Stomach smooth muscle (tissue), 2 donors: ENCODE measurements around the gene ATP6V0E1.
A peak's percentile ranks its signal among the peaks of the same experiment; 100 is the strongest.

Experiments
- H3K27ac ChIP-seq: one replicate; pipeline ENCODE4 v1.7.0; 2013; ENCODE audit warnings: mild to moderate bottlenecking, low read length, inconsistent platforms
- H3K27me3 ChIP-seq, 2 donors: one replicate each; pipeline ENCODE4 v1.7.0; 2013; ENCODE audit warnings: low read length in 2 of 2; ENCODE audit not compliant: insufficient read depth in 2 of 2, control insufficient read depth in 1 of 2
- H3K36me3 ChIP-seq, 2 donors: one replicate each; pipeline ENCODE4 v1.7.0; 2013; ENCODE audit warnings: low read length in 2 of 2; ENCODE audit not compliant: control insufficient read depth in 2 of 2, insufficient read depth in 2 of 2
- H3K4me1 ChIP-seq: one replicate; pipeline ENCODE4 v1.7.0; 2013; ENCODE audit warnings: low read length; ENCODE audit not compliant: control insufficient read depth, insufficient read depth
- H3K4me3 ChIP-seq, 2 donors: one replicate each; pipeline ENCODE4 v1.7.0; 2013; ENCODE audit warnings: low read length in 2 of 2
- H3K9ac ChIP-seq, 2 donors: one replicate each; pipeline ENCODE4 v1.7.0; 2013; ENCODE audit warnings: low read length in 2 of 2, mild to moderate bottlenecking in 1 of 2
- H3K9me3 ChIP-seq, 2 donors: one replicate each; pipeline ENCODE4 v1.7.0; 2013; ENCODE audit warnings: low read length in 2 of 2; ENCODE audit not compliant: control insufficient read depth in 2 of 2
- donor health status: healthy.
- donor health status: Pancreatic carcinoma.

Gene ATP6V0E1

GRCh38 chr5:173053041-173053440 is 69.5 kb downstream of the ATP6V0E1 start:
- Histone ChIP-seq H3K36me3 (no peaks in the 10 kb centered on the region), H3K4me3 (no peak overlapping the region), H3K27me3 (peaks cover 3 to 5% of the 10 kb centered on the region in 2 donors), H3K9ac (no peak overlapping the region), H3K27ac (no peak overlapping the region), H3K4me1 (peaks cover 6% of the 10 kb centered on the region), H3K9me3 (no peaks in the 10 kb centered on the region)

DNA sequence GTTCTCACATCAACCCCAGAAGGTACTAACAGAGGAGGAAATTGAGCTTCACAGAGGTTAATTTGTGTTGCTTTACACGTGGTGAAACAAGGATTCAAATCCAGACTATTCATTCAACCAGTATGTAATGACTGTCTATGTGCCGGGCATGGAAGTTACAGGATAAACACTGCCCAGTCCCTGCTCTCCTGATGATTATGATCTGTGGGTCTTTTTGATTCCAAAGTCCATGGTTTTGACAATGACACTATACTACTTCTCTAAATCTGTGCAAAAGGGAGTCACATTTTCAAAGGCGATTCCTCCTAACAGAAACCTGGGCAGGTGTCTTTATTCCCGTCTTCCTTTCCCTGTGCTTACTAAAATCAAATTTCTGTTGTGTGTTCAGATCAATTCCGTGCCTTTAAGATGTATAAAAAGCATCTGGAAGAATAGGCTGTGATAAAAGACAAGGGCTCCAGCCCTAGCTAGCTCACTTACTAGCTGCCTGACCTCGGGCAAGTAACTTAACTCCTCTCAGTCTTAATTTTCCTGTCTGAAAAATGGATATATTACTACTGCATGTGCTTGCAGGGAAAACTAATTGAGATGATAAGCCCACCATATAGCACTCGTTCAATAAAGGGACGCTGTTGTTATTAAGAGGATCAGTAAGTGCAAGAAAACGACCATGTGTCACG is 71.6 kb downstream of the ATP6V0E1 start:
- H3K4me3 ChIP-seq = peak overlapping the region; percentile 95 to 98

GRCh38 chr5:173055722-173055982 is 72.1 kb downstream of the ATP6V0E1 start:
- Histone ChIP-seq H3K27me3 (peaks cover 3 to 5% of the 10 kb centered on the region in 2 donors), H3K36me3 (no peaks in the 10 kb centered on the region), H3K9me3 (no peaks in the 10 kb centered on the region), H3K4me3 (peak overlapping the region; percentile 95 to 98), H3K4me1 (peaks cover 9% of the 10 kb centered on the region), H3K9ac (peak overlapping the region; percentile 73 to 80), H3K27ac (no peak overlapping the region)

More for the DNA sequence above, 71.6 kb downstream of the ATP6V0E1 start:
- Histone ChIP-seq H3K4me1 (peaks cover 9% of the 10 kb centered on the region), H3K9me3 (no peaks in the 10 kb centered on the region), H3K9ac (peak overlapping the region; percentile 73 to 80), H3K36me3 (no peaks in the 10 kb centered on the region), H3K27me3 (peaks cover 3 to 5% of the 10 kb centered on the region in 2 donors), H3K27ac (no peak overlapping the region)

DNA sequence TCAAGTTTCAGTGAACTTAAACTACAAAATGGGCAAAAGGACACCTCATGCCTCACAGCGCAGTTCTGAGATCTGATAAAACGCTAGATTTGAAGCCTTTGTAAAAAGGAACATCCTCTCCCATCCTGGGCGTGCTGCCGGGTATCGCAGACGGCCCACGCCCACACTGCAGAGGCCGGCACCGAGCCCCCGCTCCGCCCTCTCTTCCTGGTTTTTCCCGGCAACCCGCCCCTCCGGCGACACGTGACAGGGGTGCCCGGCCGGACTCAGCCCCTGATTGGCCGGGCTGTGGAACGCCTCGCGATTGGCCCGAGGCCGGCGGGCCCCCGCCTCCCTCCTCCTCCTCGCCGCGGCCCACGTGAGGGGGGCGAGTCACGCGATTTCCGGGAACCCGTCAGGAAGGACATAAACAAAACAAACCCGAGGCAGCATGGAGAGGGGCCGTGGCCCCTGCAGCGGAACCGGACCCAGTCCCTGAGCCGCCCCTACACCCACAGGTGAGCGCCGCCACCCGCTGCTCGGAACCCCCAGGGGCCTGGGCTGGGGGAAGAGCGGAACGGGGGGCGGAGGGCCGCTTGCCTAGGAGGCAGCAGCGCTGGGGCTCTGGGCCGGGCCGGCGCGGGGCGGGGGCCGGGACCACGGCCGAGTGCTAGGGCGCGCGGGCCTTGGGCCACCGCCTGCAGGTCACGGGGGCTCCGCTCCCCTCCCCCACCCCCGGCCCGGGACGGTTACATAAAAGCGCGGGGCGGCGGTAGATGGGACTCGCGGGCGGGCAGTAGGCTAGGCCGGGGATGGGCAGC is 72.6 kb downstream of the ATP6V0E1 start, which contains the start of gene CREBRF:
TSS of gene CREBRF (plus strand) at position 370 of the 800 bp plus-strand sequence. CDS start 24,424 bp downstream, outside the sequence.
- H3K36me3 ChIP-seq = no peaks in the 10 kb centered on the region
- peaks cover 9% of the 10 kb centered on the region for H3K4me1 ChIP-seq
- no peaks in the 10 kb centered on the region for H3K9me3 ChIP-seq
- peaks cover 3 to 5% of the 10 kb centered on the region in 2 donors for H3K27me3 ChIP-seq
- H3K4me3 ChIP-seq = peak within 1 kb of the TSS; percentile 95 to 98
- peak within 1 kb of the TSS; percentile 83 to 91 for H3K9ac ChIP-seq
- peak within 1 kb of the TSS; percentile 91 for H3K27ac ChIP-seq

DNA sequence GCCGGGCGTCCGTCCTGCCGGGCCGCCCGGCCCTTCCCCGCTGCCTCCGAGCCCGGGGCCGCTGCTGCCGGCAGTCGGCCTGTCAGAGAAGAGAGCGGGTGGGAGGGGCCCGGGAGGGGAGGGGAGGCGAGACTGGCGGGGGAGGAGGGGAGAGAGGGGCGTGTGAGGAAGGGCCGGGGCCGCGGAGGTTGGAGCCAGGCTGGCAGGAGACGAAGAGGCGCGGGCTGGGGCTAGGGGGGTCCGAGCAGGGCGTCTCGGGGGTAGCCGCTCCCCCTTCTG is 73.2 kb downstream of the ATP6V0E1 start:
- peaks cover 3 to 5% of the 10 kb centered on the region in 2 donors for H3K27me3 ChIP-seq
- peaks cover 9% of the 10 kb centered on the region for H3K4me1 ChIP-seq
- no peaks in the 10 kb centered on the region for H3K9me3 ChIP-seq
- H3K4me3 ChIP-seq = peak overlapping the region; percentile 71 to 95
- peak overlapping the region; percentile 62 to 83 for H3K9ac ChIP-seq
- H3K36me3 ChIP-seq = no peaks in the 10 kb centered on the region
- peak overlapping the region; percentile 91 for H3K27ac ChIP-seq

DNA sequence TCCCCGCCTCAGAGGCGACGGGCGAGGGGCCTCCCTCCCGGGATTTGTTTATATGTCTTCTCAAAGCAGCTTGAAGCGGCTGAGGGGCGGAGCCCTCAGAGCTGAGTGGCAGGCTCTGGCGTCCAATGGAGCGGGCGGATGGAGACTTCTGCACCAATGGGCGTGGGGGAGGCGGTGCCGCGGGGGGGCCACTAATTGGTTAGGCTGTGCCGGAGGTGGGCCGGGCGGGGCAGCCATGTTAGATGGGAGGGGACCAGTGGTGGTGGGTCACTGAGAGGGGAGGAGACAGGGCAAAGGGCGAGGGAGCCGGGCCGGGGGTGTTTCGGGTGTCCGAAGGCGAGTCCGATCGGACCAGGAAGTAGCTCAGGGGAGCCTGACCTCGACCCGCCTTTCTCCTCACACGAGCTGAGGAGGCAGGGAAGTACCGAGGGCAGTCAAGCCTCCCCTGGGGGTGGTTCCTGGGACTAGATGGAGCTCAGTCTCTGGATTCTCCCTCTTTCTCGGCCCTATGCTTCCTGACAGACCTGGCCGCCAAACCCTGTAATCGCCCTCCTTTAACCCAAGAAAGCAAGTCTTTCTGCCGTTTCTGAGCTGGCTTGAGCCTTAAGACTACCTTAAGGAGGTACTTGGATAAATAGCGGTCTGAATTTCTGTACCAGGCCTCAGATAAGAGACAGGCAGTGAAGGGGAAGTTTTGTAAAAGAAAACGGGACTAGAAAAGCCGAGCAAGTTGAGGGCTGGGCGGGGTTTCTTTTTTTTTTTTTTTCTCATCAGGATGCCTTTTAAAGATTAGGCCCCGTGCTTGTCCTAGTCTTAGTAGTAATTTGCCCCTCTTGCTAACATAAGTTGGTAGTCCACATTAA is 73.7 kb downstream of the ATP6V0E1 start:
- peaks cover 3 to 5% of the 10 kb centered on the region in 2 donors for H3K27me3 ChIP-seq
- no peaks in the 10 kb centered on the region for H3K36me3 ChIP-seq
- H3K4me3 ChIP-seq = peak overlapping the region; percentile 71 to 95
- H3K9me3 ChIP-seq = no peaks in the 10 kb centered on the region
- peak overlapping the region; percentile 91 for H3K27ac ChIP-seq
- peaks cover 9% of the 10 kb centered on the region for H3K4me1 ChIP-seq
- H3K9ac ChIP-seq = peak overlapping the region; percentile 83 to 91

DNA sequence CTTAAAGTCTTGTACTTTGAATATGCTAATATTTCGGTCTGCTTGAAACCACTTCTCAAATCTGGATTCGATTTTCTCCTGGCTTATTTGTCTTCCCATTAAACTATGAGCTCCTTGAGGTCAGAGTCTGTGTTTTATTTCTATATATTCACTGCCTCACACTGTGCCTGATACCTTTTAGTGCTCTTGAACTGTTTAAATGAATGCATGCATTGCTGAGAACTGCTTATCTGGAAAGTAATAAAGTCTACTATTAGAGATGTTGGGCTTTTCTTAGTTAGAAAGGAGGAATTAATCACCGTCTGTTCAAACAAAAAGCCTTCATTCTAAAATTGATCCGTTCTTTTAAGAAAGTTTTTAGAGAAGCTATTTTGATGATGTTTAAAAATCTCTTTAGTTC is 78.6 kb downstream of the ATP6V0E1 start:
- H3K9ac ChIP-seq = no peak overlapping the region
- H3K9me3 ChIP-seq = no peaks in the 10 kb centered on the region
- H3K4me3 ChIP-seq = no peak overlapping the region
- H3K36me3 ChIP-seq = no peaks in the 10 kb centered on the region
- H3K27ac ChIP-seq = no peak overlapping the region
- peaks cover 5% of the 10 kb centered on the region for H3K4me1 ChIP-seq
- H3K27me3 ChIP-seq = no peaks in the 10 kb centered on the region

DNA sequence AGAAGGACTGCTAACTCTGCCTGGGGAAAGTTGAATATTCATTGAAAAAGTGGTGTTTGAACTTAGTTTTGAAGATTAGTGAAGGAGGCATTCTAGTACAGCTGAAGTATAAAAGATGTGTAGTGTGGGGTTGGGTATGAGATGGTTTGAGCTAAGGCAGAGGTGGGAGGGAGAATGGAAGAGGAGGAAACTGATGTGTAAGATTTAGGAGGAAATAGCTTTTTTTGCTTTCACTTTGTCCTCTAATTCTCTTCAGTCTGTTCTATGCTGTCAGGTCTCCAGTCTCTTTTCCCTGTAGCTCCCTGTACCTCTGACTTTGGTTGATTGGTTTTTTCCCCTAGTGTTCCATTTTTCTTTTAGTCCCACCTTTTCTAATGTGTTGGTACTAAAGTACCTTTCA is 81.6 kb downstream of the ATP6V0E1 start:
- H3K4me1 ChIP-seq = peaks cover 2% of the 10 kb centered on the region
- no peak overlapping the region for H3K27ac ChIP-seq

DNA sequence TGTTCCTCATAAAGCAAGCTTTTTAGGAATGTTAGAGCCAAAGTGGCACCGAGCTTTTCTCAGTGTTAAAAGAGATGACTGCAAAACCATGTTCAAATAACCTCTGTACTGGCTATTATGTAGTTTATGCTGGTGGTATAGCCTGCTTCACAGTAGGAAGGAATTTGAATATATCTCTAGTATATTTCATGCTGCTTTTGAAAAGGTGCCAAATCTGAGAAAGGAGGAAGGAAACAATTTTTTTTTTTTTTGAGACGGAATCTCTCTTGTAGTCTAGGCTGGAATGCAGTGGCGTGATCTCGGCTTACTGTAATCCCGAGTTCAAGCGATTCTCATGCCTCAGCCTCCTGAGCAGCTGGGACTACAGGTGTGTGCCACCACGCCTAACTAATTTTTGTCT is 86.1 kb downstream of the ATP6V0E1 start:
- no peak overlapping the region for H3K27ac ChIP-seq
- no peaks in the 10 kb centered on the region for H3K9me3 ChIP-seq
- no peak overlapping the region for H3K4me3 ChIP-seq

More for the DNA sequence above, 81.6 kb downstream of the ATP6V0E1 start:
- no peaks in the 10 kb centered on the region for H3K36me3 ChIP-seq
- H3K4me3 ChIP-seq = no peak overlapping the region
- H3K9ac ChIP-seq = no peak overlapping the region
- H3K27me3 ChIP-seq = no peaks in the 10 kb centered on the region
- no peaks in the 10 kb centered on the region for H3K9me3 ChIP-seq

GRCh38 chr5:173075137-173075843 is 91.7 kb downstream of the ATP6V0E1 start:
- Histone ChIP-seq H3K4me1 (no peaks in the 10 kb centered on the region), H3K4me3 (no peak overlapping the region), H3K9me3 (no peaks in the 10 kb centered on the region), H3K27ac (no peak overlapping the region), H3K36me3 (no peaks in the 10 kb centered on the region), H3K27me3 (no peaks in the 10 kb centered on the region), H3K9ac (no peak overlapping the region)

More for the DNA sequence above, 86.1 kb downstream of the ATP6V0E1 start:
- no peak overlapping the region for H3K9ac ChIP-seq
- H3K27me3 ChIP-seq = no peaks in the 10 kb centered on the region
- H3K36me3 ChIP-seq = no peaks in the 10 kb centered on the region
- H3K4me1 ChIP-seq = peaks cover 2% of the 10 kb centered on the region
